Activated T-cell treated with anti-CD3 and anti-CD28 coated beads, Interleukin-2, amount 50 U/mL, for 72 hours (primary cell): Measurements from ENCODE around the gene SUN5. TPM values are rescaled to one million over a fixed set of nuclear protein-coding genes. Genes with fewer than 3 reads are reported as not detected.

Experiments used
- ATAC-seq, 2 donors: fragments of 150-1000 bp; cut with Tn5 transposase; replicated peaks in 1 of 2; 2 replicates each; pipeline ENCODE4 v1.10.0; 2021; ENCODE audit warnings: moderate library complexity in 2 of 2, mild to moderate bottlenecking in 1 of 2
- DNase-seq, 2 donors: peaks; one replicate each; pipeline ENCODE4 v3.0.0; 2021 to 2022; ENCODE audit warnings: mixed read lengths in 1 of 2
- H3K27ac Mint-ChIP-seq: one replicate; pipeline ENCODE4 v1.8.0; 2022; ENCODE audit warnings: mild to moderate bottlenecking, moderate library complexity, mixed read lengths
- H3K27me3 Mint-ChIP-seq: one replicate; pipeline ENCODE4 v1.8.0; 2022; ENCODE audit warnings: low read depth, mixed read lengths
- H3K36me3 Mint-ChIP-seq, 2 donors: one replicate each; pipeline ENCODE4 v1.8.0; 2022; ENCODE audit warnings: mixed read lengths in 2 of 2, mild to moderate bottlenecking in 1 of 2; ENCODE audit not compliant: insufficient read depth in 2 of 2
- H3K4me1 Mint-ChIP-seq: one replicate; pipeline ENCODE4 v1.8.0; 2022; ENCODE audit warnings: low read depth, mixed read lengths
- H3K4me3 Mint-ChIP-seq, 2 donors: one replicate each; pipeline ENCODE4 v1.8.0; 2022; ENCODE audit warnings: mild to moderate bottlenecking in 2 of 2, mixed read lengths in 2 of 2, moderate library complexity in 2 of 2
- H3K9me3 Mint-ChIP-seq, 2 donors: one replicate each; pipeline ENCODE4 v1.8.0; 2022; ENCODE audit warnings: mixed read lengths in 2 of 2
- total RNA-seq, 2 donors: library from RNA; stranded (reverse); gene quantifications; one replicate each; pipeline ENCODE4 v1.2.3, GENCODE V29; 2022

SUN5 gene
- total RNA-seq, 2 donors from 2014 or later = not detected

- Mint-ChIP-seq H3K9me3 (peaks cover under 1 to 2% of the 10 kb centered on the region in 2 donors), H3K36me3 (peaks cover 0 to 5% of the 10 kb centered on the region in 2 donors), H3K4me3 (no peak overlapping the region), H3K27me3 (no peaks in the 10 kb centered on the region), H3K4me1 (peaks cover 32% of the 10 kb centered on the region), H3K27ac (no peak overlapping the region)
- no peak for ATAC-seq
- no peak for DNase-seq
Observed at GRCh38 chr20:32989507-32990283, 14.5 kb downstream of the SUN5 start.

- Mint-ChIP-seq H3K9me3 (no peaks in the 10 kb centered on the region), H3K27me3 (no peaks in the 10 kb centered on the region), H3K27ac (no peak overlapping the region), H3K4me3 (no peak overlapping the region), H3K36me3 (no peaks in the 10 kb centered on the region), H3K4me1 (peaks cover 22% of the 10 kb centered on the region)
- no peak for ATAC-seq
- no peak for DNase-seq
Observed at GRCh38 chr20:32988008-32988407, 16.2 kb downstream of the SUN5 start.

GRCh38 chr20:32987044-32987825, 17.0 kb downstream of the SUN5 start:
- no peak overlapping the region for H3K4me3 Mint-ChIP-seq
- H3K27me3 Mint-ChIP-seq = no peaks in the 10 kb centered on the region
- peaks cover 16% of the 10 kb centered on the region for H3K4me1 Mint-ChIP-seq
- DNase-seq (no peak), ATAC-seq (no peak)
- H3K27ac Mint-ChIP-seq = no peak overlapping the region
- H3K36me3 Mint-ChIP-seq = no peaks in the 10 kb centered on the region
- no peaks in the 10 kb centered on the region for H3K9me3 Mint-ChIP-seq

- no peaks in the 10 kb centered on the region for H3K27me3 Mint-ChIP-seq
- no peak overlapping the region for H3K27ac Mint-ChIP-seq
- no peak for ATAC-seq
- H3K4me3 Mint-ChIP-seq = no peak overlapping the region
- no peak for DNase-seq
- H3K36me3 Mint-ChIP-seq = no peaks in the 10 kb centered on the region
- no peaks in the 10 kb centered on the region for H3K9me3 Mint-ChIP-seq
- peaks cover 8% of the 10 kb centered on the region for H3K4me1 Mint-ChIP-seq
Observed at GRCh38 chr20:32986331-32986966, 17.8 kb downstream of the SUN5 start.

GRCh38 chr20:32985596-32985995, 18.6 kb downstream of the SUN5 start:
- Mint-ChIP-seq H3K4me3 (no peak overlapping the region), H3K27me3 (no peaks in the 10 kb centered on the region), H3K4me1 (no peaks in the 10 kb centered on the region), H3K36me3 (no peaks in the 10 kb centered on the region), H3K27ac (no peak overlapping the region), H3K9me3 (no peaks in the 10 kb centered on the region)
- no peak for ATAC-seq
- DNase-seq = no peak

- Mint-ChIP-seq H3K27ac (no peak overlapping the region), H3K4me3 (no peak overlapping the region), H3K4me1 (no peaks in the 10 kb centered on the region), H3K36me3 (no peaks in the 10 kb centered on the region), H3K27me3 (no peaks in the 10 kb centered on the region), H3K9me3 (no peaks in the 10 kb centered on the region)
- DNase-seq (no peak), ATAC-seq (no peak)
Observed at GRCh38 chr20:32984631-32985354, 19.4 kb downstream of the SUN5 start.

GRCh38 chr20:32984196-32984595, 20.0 kb downstream of the SUN5 start:
- DNase-seq (no peak), ATAC-seq (no peak)
- H3K4me3 Mint-ChIP-seq = no peak overlapping the region
- H3K4me1 Mint-ChIP-seq = no peaks in the 10 kb centered on the region
- no peaks in the 10 kb centered on the region for H3K27me3 Mint-ChIP-seq
- H3K9me3 Mint-ChIP-seq = no peaks in the 10 kb centered on the region
- no peaks in the 10 kb centered on the region for H3K36me3 Mint-ChIP-seq
- H3K27ac Mint-ChIP-seq = no peak overlapping the region

- Mint-ChIP-seq H3K27ac (no peak overlapping the region), H3K4me1 (no peaks in the 10 kb centered on the region), H3K9me3 (no peaks in the 10 kb centered on the region), H3K27me3 (no peaks in the 10 kb centered on the region), H3K4me3 (no peak overlapping the region), H3K36me3 (no peaks in the 10 kb centered on the region)
- ATAC-seq = no peak
- DNase-seq = no peak
Observed at GRCh38 chr20:32983459-32984112, 20.6 kb downstream of the SUN5 start.

- no peaks in the 10 kb centered on the region for H3K4me1 Mint-ChIP-seq
- no peak for DNase-seq
- H3K4me3 Mint-ChIP-seq = no peak overlapping the region
- H3K27ac Mint-ChIP-seq = no peak overlapping the region
- no peaks in the 10 kb centered on the region for H3K36me3 Mint-ChIP-seq
- H3K27me3 Mint-ChIP-seq = no peaks in the 10 kb centered on the region
- no peaks in the 10 kb centered on the region for H3K9me3 Mint-ChIP-seq
- ATAC-seq = no peak
Observed at GRCh38 chr20:32982617-32983458, 21.4 kb downstream of the SUN5 start.

GRCh38 chr20:32980990-32981389, 23.2 kb downstream of the SUN5 start:
- Mint-ChIP-seq H3K27ac (no peak overlapping the region), H3K4me1 (peaks cover 9% of the 10 kb centered on the region), H3K9me3 (peaks cover 0 to 6% of the 10 kb centered on the region in 2 donors), H3K36me3 (peaks cover 6 to 8% of the 10 kb centered on the region in 2 donors), H3K27me3 (no peaks in the 10 kb centered on the region), H3K4me3 (no peak overlapping the region)
- ATAC-seq (no peak), DNase-seq (no peak)

- Mint-ChIP-seq H3K27ac (no peak overlapping the region), H3K27me3 (no peaks in the 10 kb centered on the region), H3K4me1 (peaks cover 11% of the 10 kb centered on the region), H3K36me3 (peaks cover 6 to 8% of the 10 kb centered on the region in 2 donors), H3K9me3 (peaks cover 0 to 6% of the 10 kb centered on the region in 2 donors), H3K4me3 (no peak overlapping the region)
- no peak for ATAC-seq
- DNase-seq = no peak
Observed at GRCh38 chr20:32980131-32980941, 23.9 kb downstream of the SUN5 start.
